ENCODE results near the gene MYO1D. TPM values are rescaled to one million over a fixed set of nuclear protein-coding genes. Genes with fewer than 3 reads are reported as not detected.
A peak's percentile ranks its signal among the peaks of the same experiment; 100 is the strongest.
"Not testable (repeated sequence)": the region's sequence is repeated elsewhere in the genome, so short reads cannot be mapped to it uniquely, and the experiment has no call there.

Gene MYO1D
- total and polyA plus RNA-seq, 4 donors, result 22.0 to 75.8 (median 61.4) TPM

- no peak for DNase-seq
- TF ChIP-seq CTCF (IDR thresholded peaks at IDR 0.05; ENCODE audit: control extremely low read depth, extremely low read depth), result no peak
- H3K9me3 ChIP-seq (ENCODE audit: control insufficient read depth in 4 of 4, insufficient read depth in 3 of 4, low read length in 3 of 4), result peaks cover 0 to 2% (median 0%) of the 10 kb centered on the region in 4 donors
- no peaks in the 10 kb centered on the region for H3K27me3 ChIP-seq (ENCODE audit: control insufficient read depth in 3 of 3, insufficient read depth in 3 of 3, low read length in 2 of 3)
- 76 to 81% methylated on average over 8 of the region's 8 CpGs for WGBS, 2 donors
- peaks cover 0 to 9% (median 0%) of the 10 kb centered on the region in 5 donors for H3K4me1 ChIP-seq (ENCODE audit: control insufficient read depth in 5 of 5, insufficient read depth in 5 of 5, low read length in 5 of 5)
- H3K36me3 ChIP-seq (ENCODE audit: control insufficient read depth in 4 of 4, insufficient read depth in 4 of 4, low read length in 4 of 4), result no peaks in the 10 kb centered on the region
- H3K9ac ChIP-seq (ENCODE audit: insufficient read depth in 1 of 2, low read length in 2 of 2), result no peak overlapping the region
- H3K4me3 ChIP-seq, result no peak overlapping the region
- no peak overlapping the region for H3K27ac ChIP-seq (ENCODE audit: low read depth in 1 of 2, low read length in 1 of 2)
- no peak for ATAC-seq (ENCODE audit: insufficient read depth, low FRiP score)
Observed at GRCh38 chr17:32920293-32920692, 43.4 kb upstream of the MYO1D start.

- not testable (repeated sequence) for H3K4me3 ChIP-seq; H3K36me3 ChIP-seq (ENCODE audit: control insufficient read depth in 4 of 4, insufficient read depth in 4 of 4, low read length in 4 of 4); H3K9ac ChIP-seq (ENCODE audit: insufficient read depth in 1 of 2, low read length in 2 of 2); ATAC-seq (ENCODE audit: insufficient read depth, low FRiP score); H3K4me1 ChIP-seq (ENCODE audit: control insufficient read depth in 5 of 5, insufficient read depth in 5 of 5, low read length in 5 of 5); H3K9me3 ChIP-seq (ENCODE audit: control insufficient read depth in 4 of 4, insufficient read depth in 3 of 4, low read length in 3 of 4); H3K27me3 ChIP-seq (ENCODE audit: control insufficient read depth in 3 of 3, insufficient read depth in 3 of 3, low read length in 2 of 3); H3K27ac ChIP-seq (ENCODE audit: low read depth in 1 of 2, low read length in 1 of 2)
- 90 to 95% methylated on average over 4 of the region's 4 CpGs for WGBS, 2 donors
- DNase-seq, result peak in 2 of 3 donors; percentile 85 to 89
Observed at GRCh38 chr17:32919876-32920275, 43.0 kb upstream of the MYO1D start.

GRCh38 chr17:32917842-32918241, 40.9 kb upstream of the MYO1D start:
- TF ChIP-seq CTCF (IDR thresholded peaks at IDR 0.05; ENCODE audit: control extremely low read depth, extremely low read depth), result no peak

GRCh38 chr17:32917081-32917480, 40.2 kb upstream of the MYO1D start:
- TF ChIP-seq CTCF (IDR thresholded peaks at IDR 0.05; ENCODE audit: control extremely low read depth, extremely low read depth), result no peak
- Histone ChIP-seq H3K4me3 (no peak overlapping the region), H3K9ac (ENCODE audit: insufficient read depth in 1 of 2, low read length in 2 of 2) (no peak overlapping the region), H3K27me3 (ENCODE audit: control insufficient read depth in 3 of 3, insufficient read depth in 3 of 3, low read length in 2 of 3) (no peaks in the 10 kb centered on the region), H3K9me3 (ENCODE audit: control insufficient read depth in 4 of 4, insufficient read depth in 3 of 4, low read length in 3 of 4) (peaks cover 0 to 2% (median 0%) of the 10 kb centered on the region in 4 donors), H3K36me3 (ENCODE audit: control insufficient read depth in 4 of 4, insufficient read depth in 4 of 4, low read length in 4 of 4) (no peaks in the 10 kb centered on the region), H3K4me1 (ENCODE audit: control insufficient read depth in 5 of 5, insufficient read depth in 5 of 5, low read length in 5 of 5) (peaks cover 0 to 16% (median 0%) of the 10 kb centered on the region in 5 donors), H3K27ac (ENCODE audit: low read depth in 1 of 2, low read length in 1 of 2) (no peak overlapping the region)
- ATAC-seq (ENCODE audit: insufficient read depth, low FRiP score), result no peak
- DNase-seq, result no peak

More at GRCh38 chr17:32917842-32918241, 40.9 kb upstream of the MYO1D start:
- H3K27ac ChIP-seq (ENCODE audit: low read depth in 1 of 2, low read length in 1 of 2), result no peak overlapping the region
- H3K4me3 ChIP-seq, result no peak overlapping the region
- H3K36me3 ChIP-seq (ENCODE audit: control insufficient read depth in 4 of 4, insufficient read depth in 4 of 4, low read length in 4 of 4), result no peaks in the 10 kb centered on the region
- H3K4me1 ChIP-seq (ENCODE audit: control insufficient read depth in 5 of 5, insufficient read depth in 5 of 5, low read length in 5 of 5), result peaks cover 0 to 9% (median 0%) of the 10 kb centered on the region in 5 donors
- ATAC-seq (ENCODE audit: insufficient read depth, low FRiP score) (no peak), DNase-seq (no peak)
- H3K9me3 ChIP-seq (ENCODE audit: control insufficient read depth in 4 of 4, insufficient read depth in 3 of 4, low read length in 3 of 4), result peaks cover 0 to 2% (median 0%) of the 10 kb centered on the region in 4 donors
- H3K9ac ChIP-seq (ENCODE audit: insufficient read depth in 1 of 2, low read length in 2 of 2), result no peak overlapping the region
- WGBS, 2 donors, result 81 to 82% methylated on average over 5 of the region's 5 CpGs
- no peaks in the 10 kb centered on the region for H3K27me3 ChIP-seq (ENCODE audit: control insufficient read depth in 3 of 3, insufficient read depth in 3 of 3, low read length in 2 of 3)
